Fibroblast of gingiva (primary cell): Measurements from ENCODE around the gene ARIH1.
A peak's percentile ranks its signal among the peaks of the same experiment; 100 is the strongest.

Experiments
- DNase-seq: peaks from one replicate; pipeline ENCODE4 v3.0.0-alpha.2; 2011; ENCODE audit warnings: low read depth

Gene ARIH1

DNA sequence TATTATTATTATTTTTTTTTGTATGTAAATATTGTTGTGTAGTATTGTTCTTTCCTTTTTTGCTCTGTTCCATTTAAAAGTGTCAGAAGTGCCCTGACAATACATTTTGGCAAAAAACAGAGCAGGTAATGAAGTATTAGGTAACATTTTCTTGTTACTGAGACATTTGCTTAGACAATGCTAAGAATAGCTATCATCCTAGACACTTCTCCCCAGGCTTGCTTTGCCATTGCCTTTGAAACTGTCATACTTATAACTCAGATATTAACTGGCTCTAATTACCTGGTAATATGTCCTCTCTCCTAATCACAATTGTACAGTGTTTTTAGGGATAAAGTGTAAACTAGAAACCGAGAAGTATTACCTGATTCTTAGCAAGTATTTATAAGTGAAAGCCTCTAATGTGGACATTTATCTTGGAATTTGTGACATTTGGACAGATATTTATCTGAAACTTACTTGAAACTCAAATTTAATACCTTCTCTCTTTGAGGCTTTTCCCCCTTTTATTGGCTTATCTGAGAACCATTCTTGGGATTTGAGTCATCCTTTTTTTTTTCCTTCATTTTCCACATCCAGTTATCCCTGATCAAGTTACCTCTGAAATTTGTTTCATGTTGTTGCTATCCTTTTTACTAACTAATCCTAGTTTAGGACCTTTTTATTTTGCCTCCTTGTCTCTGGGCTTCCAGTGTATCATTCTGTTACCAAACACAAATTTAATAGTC is 13.1 kb downstream of the ARIH1 start:
- DNase-seq = no peak

DNA sequence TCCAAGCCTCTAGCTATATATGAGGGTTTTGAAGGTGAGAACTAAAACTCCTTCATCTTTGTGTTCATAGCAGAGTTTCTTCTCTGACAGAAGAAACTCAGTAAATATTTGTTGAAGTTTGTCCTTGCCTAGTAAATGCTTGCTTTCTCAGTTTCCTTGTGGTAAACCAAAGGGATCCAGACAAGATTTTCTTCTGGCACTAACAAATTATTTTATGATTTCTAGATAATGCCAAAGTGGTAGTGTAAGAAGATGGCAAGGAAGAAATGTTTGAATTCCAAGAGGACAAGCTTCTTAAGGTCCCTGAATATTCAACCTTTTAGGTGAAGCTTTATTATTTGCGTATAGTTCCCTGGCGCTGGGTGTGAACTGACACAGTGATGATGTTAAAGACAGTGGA is 14.4 kb downstream of the ARIH1 start:
- no peak for DNase-seq

- no peak for DNase-seq
Measured at GRCh38 chr15:72489943-72490554, 15.9 kb downstream of the ARIH1 start.

DNA sequence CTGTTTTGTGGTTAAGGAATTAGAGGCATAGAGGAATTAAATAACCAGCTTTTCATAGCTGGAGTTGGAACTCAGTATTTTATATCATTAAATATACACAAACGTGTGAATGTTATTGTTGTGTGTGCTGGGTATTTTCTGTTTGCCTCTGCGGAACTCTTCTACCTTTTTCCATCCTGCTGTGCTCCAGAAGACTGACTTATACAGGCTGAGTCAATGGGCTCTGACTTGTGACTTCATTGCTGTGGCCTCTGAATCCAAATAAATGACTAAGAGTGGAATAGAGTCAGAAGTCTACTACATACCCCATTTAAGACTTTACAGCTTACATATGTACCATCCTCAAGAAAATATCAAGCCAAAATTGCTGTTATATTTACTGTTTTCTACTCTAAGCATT is 17.6 kb downstream of the ARIH1 start:
- DNase-seq = peak; percentile 30

GRCh38 chr15:72492733-72493132 is 18.6 kb downstream of the ARIH1 start:
- DNase-seq = no peak

DNA sequence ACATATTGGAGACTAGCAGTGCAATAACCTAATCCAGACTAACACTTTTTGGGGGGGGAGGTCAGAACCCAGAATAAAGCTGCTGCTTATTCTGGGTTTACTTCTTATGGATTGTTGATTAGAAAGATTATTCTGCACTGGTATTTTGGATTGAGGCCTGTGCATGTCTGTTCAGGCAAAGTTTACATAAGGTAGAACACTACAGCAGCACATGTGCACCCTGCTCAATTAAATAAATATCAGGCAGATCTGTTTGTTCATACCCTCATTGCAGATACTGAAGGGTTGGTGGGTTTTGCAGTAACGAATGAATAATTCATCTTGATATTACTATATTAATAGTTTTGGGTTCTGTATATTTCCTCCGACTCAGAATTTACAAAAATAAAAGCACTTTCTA is 19.1 kb downstream of the ARIH1 start:
- DNase-seq = no peak

DNA sequence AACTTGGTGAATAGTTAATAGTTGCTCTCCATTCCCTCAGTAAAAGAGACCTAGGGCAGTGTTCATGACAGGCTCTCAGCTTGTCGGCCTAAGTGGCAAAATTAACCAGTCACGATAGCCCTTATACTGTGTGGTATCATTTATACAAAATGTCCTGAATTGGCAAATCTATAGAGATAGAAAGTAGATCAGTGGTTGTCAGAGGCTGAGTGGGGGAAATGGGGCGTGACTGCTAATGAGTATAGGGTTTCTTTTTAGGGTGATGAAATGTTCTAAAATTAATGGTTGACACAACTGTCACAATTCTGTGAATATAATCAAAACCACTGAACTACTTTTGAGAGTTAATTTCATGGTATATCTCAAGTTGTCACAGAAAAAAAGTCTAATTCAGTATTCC is 20.9 kb downstream of the ARIH1 start:
- no peak for DNase-seq

DNA sequence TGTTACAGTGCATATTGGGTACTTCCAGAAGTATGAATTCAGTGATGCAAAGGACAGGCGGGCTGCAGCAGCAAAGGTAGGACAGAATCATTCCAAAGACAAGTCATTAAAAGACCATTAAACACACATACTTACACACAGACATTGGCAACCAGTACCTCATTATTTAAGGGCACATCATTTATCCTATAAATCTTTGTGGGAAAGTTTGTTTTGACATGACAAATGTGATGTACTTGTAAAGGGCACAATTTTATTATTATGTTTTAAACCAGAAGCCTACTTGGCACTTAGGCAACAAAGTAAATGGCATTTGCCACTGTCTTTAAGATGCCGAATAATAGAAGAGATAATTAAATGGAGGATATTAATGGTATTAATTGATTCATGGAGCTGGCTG is 22.7 kb downstream of the ARIH1 start:
- DNase-seq = no peak

DNA sequence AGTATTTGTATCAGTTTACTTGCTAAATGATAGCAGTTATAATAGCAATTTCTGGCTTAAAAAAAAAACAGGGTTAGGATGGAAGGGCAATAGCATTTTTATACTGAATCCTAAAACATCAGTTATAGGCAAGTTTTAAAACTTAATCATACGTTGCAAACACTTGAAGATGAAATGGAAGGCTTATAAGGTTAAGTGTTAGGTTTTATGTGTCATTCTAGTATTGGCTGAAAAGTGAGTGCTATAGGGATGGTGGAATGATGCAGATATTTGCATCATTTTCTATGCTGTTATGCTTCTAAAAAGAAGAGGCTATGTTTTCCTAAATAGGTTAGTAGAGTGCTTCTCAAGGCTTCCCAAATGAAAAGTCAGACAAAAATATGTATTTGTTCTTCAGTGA is 23.3 kb downstream of the ARIH1 start:
- DNase-seq = no peak

GRCh38 chr15:72502220-72502809 is 28.2 kb downstream of the ARIH1 start:
- DNase-seq = peak; percentile 32

GRCh38 chr15:72503147-72503546 is 29.0 kb downstream of the ARIH1 start:
- no peak for DNase-seq

DNA sequence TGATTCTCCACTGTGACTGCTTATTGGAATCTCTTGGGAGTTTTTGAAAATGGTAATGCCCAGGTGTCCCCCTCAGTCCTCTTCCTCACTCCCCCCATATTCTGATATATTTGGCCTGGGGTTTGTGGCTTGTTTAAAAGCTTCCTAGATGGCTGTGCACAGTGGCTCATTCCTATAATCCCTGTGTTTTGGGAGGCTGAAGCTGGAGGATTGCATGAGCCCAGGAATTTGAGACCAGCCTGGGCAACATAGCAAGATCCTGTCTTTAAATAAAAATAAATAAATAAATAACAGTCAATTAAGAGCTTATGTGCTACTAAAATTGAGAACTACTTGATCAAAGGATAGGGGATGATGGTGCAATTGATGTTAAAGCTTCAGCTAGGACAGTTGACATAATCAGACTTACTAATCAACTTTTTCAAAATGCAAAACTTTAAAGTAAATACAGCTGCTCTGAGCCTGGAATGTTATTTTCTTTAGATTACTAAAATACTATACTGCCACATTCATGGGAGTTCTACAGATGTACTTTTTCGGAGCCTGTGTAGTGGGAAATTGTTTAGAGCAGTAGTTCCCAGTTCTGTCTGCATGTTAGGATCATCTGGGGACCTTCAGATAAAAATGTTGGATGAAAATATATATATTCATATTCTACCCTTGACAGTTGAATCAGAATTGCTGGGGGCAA is 33.4 kb downstream of the ARIH1 start:
- no peak for DNase-seq

DNA sequence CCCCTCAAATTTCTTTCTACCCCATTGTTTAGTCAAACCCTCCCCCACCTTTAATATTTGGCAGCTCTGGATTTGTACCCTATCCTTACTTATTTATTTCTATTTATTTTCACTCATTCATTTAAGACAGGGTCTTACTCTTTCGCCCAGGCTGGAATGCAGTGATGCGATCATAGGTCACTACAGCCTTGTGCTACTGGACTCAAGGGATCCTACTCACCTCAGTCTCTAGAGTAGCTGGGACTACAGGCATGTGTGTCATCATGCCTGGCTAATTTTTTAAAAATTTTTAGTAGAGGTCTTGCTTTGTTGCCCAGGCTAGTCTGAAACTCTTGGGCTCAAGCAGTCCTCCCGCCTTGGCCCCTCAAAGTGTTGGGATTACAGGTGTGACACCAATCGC is 35.4 kb downstream of the ARIH1 start:
- no peak for DNase-seq

DNA sequence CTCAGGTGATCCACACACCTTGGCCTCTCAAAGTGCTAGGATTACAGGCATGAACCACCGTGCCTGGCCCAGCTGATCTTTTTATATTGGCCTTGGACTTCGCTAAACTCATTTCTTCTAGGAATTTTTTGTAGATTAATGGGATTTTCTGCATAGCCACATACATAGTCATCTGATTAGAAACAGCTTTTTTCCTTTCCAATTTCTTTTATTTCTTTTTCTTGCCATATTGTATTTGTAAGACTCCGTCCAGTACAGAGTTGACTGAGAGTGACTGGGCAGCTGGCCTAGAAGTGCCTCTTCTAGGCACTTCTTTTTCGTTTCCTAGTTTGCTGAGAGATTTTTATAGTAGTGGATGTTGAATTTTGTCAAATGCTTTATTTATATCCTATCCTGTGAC is 37.4 kb downstream of the ARIH1 start:
- peak; percentile 28 for DNase-seq

DNA sequence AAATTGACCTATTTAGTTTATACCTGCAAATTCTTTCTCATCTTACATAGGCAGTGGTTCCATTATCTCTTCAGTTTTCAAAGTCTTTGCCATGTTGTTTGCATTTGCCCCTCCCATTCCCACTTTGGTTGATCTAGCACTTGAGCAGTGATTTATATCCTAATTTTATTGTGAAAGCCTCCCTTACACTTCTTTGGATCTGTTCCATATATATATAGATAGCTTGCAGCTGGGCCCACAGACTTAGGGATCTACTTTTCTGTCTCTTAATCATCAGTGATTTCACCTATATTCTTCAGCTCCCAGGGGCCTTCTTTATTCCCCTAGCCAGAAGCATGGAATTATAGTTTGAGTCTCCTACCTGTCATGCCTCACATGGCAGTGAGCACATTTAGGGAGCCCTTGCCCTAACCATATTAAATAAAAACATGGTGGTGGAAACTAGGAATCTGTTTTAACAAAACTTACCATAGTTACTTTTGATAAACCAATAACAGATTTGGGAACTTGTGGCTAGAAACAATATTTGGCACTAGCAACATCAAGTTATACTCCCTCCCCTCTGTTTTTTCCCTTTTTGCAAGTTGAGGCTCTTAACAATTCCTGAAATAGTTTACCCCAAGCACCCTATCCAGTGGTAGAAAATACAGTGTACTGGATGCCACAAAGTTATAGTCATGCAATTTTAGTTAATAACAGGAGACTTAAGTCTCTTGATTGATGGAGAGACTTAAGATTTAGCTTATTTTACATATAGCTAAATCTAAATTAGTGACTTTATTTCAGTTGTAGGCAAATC is 41.7 kb downstream of the ARIH1 start:
- peak; percentile 2 for DNase-seq

GRCh38 chr15:72516777-72517176 is 42.6 kb downstream of the ARIH1 start:
- no peak for DNase-seq

GRCh38 chr15:72521682-72522081 is 47.6 kb downstream of the ARIH1 start:
- no peak for DNase-seq

DNA sequence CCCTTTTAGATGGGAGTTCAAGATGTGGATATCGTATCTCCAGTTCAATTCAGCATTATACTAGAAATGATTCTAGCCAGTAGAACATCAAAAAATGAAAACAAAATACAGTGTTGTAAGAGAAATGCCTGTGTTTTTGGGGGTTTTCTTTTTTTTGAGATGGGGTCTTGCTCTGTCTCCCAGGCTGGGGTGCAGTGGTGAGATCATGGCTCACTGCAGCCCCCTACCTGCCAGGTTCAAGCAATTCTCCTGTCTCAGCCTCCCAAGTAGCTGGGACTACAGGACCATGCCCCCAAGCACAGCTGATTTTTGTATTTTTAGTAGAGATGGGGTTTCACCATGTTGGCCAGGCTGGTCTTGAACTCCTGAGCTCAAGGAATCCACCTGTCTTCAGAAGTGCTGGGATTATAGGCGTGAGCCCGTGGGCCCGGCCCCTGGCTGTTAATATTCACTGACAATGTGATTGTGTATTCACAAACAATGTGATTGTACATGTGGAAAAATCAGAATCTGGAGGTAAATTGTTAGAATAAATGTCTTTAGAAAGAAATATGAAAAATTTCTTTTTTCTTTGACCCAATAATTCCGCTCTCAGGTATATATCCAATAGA is 59.0 kb downstream of the ARIH1 start:
- DNase-seq = no peak

GRCh38 chr15:72534523-72534922 is 60.4 kb downstream of the ARIH1 start:
- no peak for DNase-seq

DNA sequence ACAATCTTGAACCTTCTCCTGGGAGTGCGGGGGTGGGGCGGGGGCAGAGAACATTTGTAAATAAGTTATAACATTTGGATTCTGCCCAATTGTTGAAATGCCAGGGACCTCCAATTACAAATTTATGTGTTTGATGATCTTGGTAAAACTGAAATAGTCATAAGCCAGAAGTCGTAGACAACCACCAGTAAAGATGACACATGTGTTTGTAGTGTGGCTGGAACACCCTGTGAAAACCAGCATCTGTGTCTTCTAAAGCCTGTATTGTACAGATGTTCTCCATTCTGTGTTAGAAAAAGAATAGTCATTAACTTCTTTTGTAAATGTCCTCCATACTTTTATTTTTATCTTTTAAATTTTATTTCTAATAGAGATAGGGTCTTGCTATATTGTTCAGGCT is 61.8 kb downstream of the ARIH1 start:
- DNase-seq = no peak

DNA sequence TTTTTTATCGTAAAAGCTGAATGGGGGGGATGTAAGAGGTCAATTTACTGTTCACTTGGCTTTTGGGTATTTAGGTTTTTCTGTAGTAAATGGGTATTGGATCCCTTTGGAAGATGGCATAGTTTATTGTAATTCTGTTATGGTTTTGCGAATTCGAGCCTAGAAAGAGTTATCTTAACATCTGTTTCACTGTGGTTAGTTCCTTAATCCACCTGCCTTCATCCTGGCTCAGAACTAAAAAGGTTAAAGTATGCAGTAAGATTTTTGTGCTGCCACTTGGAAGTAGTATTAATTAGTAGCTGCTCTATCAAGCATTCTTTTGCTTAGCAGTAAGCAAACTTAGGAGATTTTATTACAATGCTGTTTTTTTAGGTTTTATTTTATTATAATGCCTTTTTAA is 62.4 kb downstream of the ARIH1 start:
- no peak for DNase-seq

GRCh38 chr15:72538931-72539330 is 64.8 kb downstream of the ARIH1 start:
- no peak for DNase-seq
